Measurements from ENCODE around the gene NEBL. TPM values are rescaled to one million over a fixed set of nuclear protein-coding genes. Genes with fewer than 3 reads are reported as not detected.

Gene NEBL
- total RNA-seq (2021; ENCODE audit: unreplicated experiment) (16.6 TPM), Bru-seq, nascent RNA (percentile 58 among the genes with signal in this experiment), BruChase-seq, experiment 1, labeled RNA remaining after a 6-hour chase (percentile 53 among the genes with signal in this experiment), BruChase-seq, experiment 2, labeled RNA remaining after a 2-hour chase (percentile 60 among the genes with signal in this experiment)
- polyA plus RNA-seq (2012), result 7.1 and 7.4 TPM in 2 replicates
- long read RNA-seq, transcript NEBL-203 (7 exons, 3,008 nt), result major isoform, 14 of 19 reads
- long read RNA-seq, partial matches to known transcripts, result 2 of 19 reads
- long read RNA-seq, other reads (novel, unspliced or antisense), result 3 of 19 reads

- no peak for ATAC-seq
- no TSS peak for BruUV-seq (replicated peaks)
These were observed at the start of gene NEBL for GRCh38 chr10:20897146-20897825. Gene NEBL (minus strand): TSS chr10:20897311. CDS start chr10:20897205, 106 bp downstream.

More at GRCh38 chr10:20897146-20897825, at the start of gene NEBL:
- Histone ChIP-seq H3K9me2 (ENCODE audit: insufficient read depth) (no peaks in the 10 kb centered on the region), H3K9me3 (ENCODE audit: control insufficient read depth in 1 of 2, insufficient read depth in 1 of 2, low read depth in 1 of 2, low read length in 2 of 2) (no peaks in the 10 kb centered on the region), H3K79me2 (ENCODE audit: insufficient read depth, low read length) (no peaks in the 10 kb centered on the region), H3K4me3 (replicated peaks in 1 of 2; ENCODE audit: low read depth in 1 of 2, low read length in 2 of 2) (no peak within 1 kb of the TSS), H3K4me1 (ENCODE audit: control insufficient read depth in 1 of 2, insufficient read depth in 2 of 2, low read length in 2 of 2) (no peaks in the 10 kb centered on the region), H3K27ac (ENCODE audit: low read depth, low read length) (no peak within 1 kb of the TSS), H4K20me1 (ENCODE audit: insufficient read depth) (no peaks in the 10 kb centered on the region), H3K4me2 (ENCODE audit: low read length) (no peak within 1 kb of the TSS), H3K36me3 (ENCODE audit: control insufficient read depth in 1 of 2, insufficient read depth in 2 of 2, low read length in 2 of 2) (no peaks in the 10 kb centered on the region), H3K9ac (ENCODE audit: low read length) (no peak within 1 kb of the TSS), H3K27me3 (ENCODE audit: insufficient read depth, low read length) (no peaks in the 10 kb centered on the region), H2AFZ (ENCODE audit: low read depth, low read length, poor library complexity, severe bottlenecking) (no peak within 1 kb of the TSS)
- intact Hi-C loops (cut with micrococcal nuclease), result no loop called here
- DNase-seq (ENCODE audit: low read depth, low spot score), result no peak
- ChIA-PET POLR2A (no interaction called here), RAD21 (ENCODE audit: low non-redundant PET in 1 of 2, low total read pairs in 2 of 2, uncharacterized antibody in 2 of 2, unreplicated experiment in 2 of 2) (no interaction called here), CTCF (no interaction called here)
- TF ChIP-seq CBX3 (IDR thresholded peaks at IDR 0.05; ENCODE audit: low read depth) (no peak), REST (IDR thresholded peaks at IDR 0.05; ENCODE audit: low read depth) (no peak), RAD21 (IDR thresholded peaks at IDR 0.05; ENCODE audit: low read depth) (no peak), CEBPB (IDR thresholded peaks at IDR 0.05; ENCODE audit: low read depth) (no peak), EZH2 (IDR thresholded peaks at IDR 0.05) (no peak), ZNF274 (IDR thresholded peaks at IDR 0.05; ENCODE audit: low read depth, low read length) (no peak), EZH2phosphoT487 (IDR thresholded peaks at IDR 0.05; ENCODE audit: borderline replicate concordance) (no peak), SIN3A (IDR thresholded peaks at IDR 0.05; ENCODE audit: low read depth) (no peak), EGR1 (IDR thresholded peaks at IDR 0.05; ENCODE audit: low read depth) (no peak), SP1 (IDR thresholded peaks at IDR 0.05; ENCODE audit: low read depth) (no peak), FOSL1 (IDR thresholded peaks at IDR 0.05; ENCODE audit: low read depth) (no peak), YY1 (IDR thresholded peaks at IDR 0.05; ENCODE audit: extremely low read depth, insufficient replicate concordance, low read depth, low read length) (no peak), POLR2A (IDR thresholded peaks at IDR 0.05; ENCODE audit: borderline replicate concordance, extremely low read depth, insufficient read depth, insufficient read length) (no peak), SRF (IDR thresholded peaks at IDR 0.05; ENCODE audit: low read depth) (no peak), CTCF (IDR thresholded peaks at IDR 0.05 in 2 of 3, conservative IDR thresholded peaks at IDR 0.05 in 1 of 3; ENCODE audit: borderline replicate concordance in 1 of 3, insufficient read depth in 1 of 3, low read depth in 2 of 3, low read length in 2 of 3) (no peak), ZBTB33 (IDR thresholded peaks at IDR 0.05; ENCODE audit: extremely low read depth, insufficient replicate concordance, low read length) (no peak)

All from HCT116 (cell line).